ENCODE results near the gene EFCAB13. TPM values are rescaled to one million over a fixed set of nuclear protein-coding genes. Genes with fewer than 3 reads are reported as not detected.

The EFCAB13 gene
- total RNA-seq, 2 donors from 2014 or later = 3.0 to 3.4 TPM

- no peak for ATAC-seq (replicated peaks)
- Mint-ChIP-seq H3K36me3 (ENCODE audit: low read depth) (no peaks in the 10 kb centered on the region), H3K4me3 (no peak overlapping the region), H3K27ac (no peak overlapping the region), H3K9me3 (peaks cover 6% of the 10 kb centered on the region), H3K4me1 (peaks cover 7% of the 10 kb centered on the region), H3K27me3 (no peaks in the 10 kb centered on the region)
Observed at GRCh38 chr17:47304186-47304585, 19.6 kb upstream of the EFCAB13 start.

DNA sequence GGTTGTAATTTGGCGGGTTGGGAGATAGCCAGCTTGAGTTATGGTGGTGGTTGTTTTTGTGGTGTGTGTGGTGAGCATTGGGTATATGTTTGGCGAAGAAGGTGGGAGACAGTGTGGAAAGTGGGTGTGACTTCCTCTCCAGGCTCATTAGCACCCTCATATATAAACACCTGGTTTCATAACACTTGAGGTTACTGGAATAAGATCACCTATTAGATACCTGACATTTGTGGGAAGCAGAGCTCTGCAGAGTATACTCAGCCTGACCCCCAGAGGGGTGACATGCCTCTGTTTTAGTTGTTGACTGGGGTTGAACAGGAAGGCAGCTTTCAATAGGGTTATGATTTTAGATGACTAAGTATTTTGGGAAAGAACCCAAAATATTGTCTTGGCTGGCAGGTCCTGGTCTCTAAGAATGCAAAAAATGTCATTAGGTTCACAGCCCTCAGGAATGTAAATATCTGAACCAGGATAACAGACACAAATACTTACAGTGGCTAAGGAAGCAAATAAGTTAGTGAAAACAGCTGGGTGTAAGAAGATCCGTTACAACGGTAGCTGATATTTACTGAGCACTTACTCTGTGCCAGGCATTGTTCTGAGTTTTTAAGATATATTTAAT is 18.3 kb upstream of the EFCAB13 start:
- Mint-ChIP-seq H3K4me3 (no peak overlapping the region), H3K9me3 (peaks cover 6% of the 10 kb centered on the region), H3K36me3 (ENCODE audit: low read depth) (no peaks in the 10 kb centered on the region), H3K27ac (peak overlapping the region; percentile 37), H3K27me3 (no peaks in the 10 kb centered on the region), H3K4me1 (peaks cover 7% of the 10 kb centered on the region)
- peak; percentile 54 for ATAC-seq (replicated peaks)

GRCh38 chr17:47310186-47310733 is 13.5 kb upstream of the EFCAB13 start:
- Mint-ChIP-seq H3K4me1 (peaks cover 3% of the 10 kb centered on the region), H3K27me3 (no peaks in the 10 kb centered on the region), H3K4me3 (no peak overlapping the region), H3K36me3 (ENCODE audit: low read depth) (no peaks in the 10 kb centered on the region), H3K27ac (no peak overlapping the region), H3K9me3 (no peaks in the 10 kb centered on the region)
- ATAC-seq (replicated peaks) = no peak

GRCh38 chr17:47311420-47311819 is 12.3 kb upstream of the EFCAB13 start:
- no peaks in the 10 kb centered on the region for H3K4me1 Mint-ChIP-seq
- H3K36me3 Mint-ChIP-seq (ENCODE audit: low read depth) = no peaks in the 10 kb centered on the region
- ATAC-seq (replicated peaks) = no peak
- no peak overlapping the region for H3K27ac Mint-ChIP-seq
- H3K27me3 Mint-ChIP-seq = no peaks in the 10 kb centered on the region
- no peaks in the 10 kb centered on the region for H3K9me3 Mint-ChIP-seq
- H3K4me3 Mint-ChIP-seq = no peak overlapping the region

DNA sequence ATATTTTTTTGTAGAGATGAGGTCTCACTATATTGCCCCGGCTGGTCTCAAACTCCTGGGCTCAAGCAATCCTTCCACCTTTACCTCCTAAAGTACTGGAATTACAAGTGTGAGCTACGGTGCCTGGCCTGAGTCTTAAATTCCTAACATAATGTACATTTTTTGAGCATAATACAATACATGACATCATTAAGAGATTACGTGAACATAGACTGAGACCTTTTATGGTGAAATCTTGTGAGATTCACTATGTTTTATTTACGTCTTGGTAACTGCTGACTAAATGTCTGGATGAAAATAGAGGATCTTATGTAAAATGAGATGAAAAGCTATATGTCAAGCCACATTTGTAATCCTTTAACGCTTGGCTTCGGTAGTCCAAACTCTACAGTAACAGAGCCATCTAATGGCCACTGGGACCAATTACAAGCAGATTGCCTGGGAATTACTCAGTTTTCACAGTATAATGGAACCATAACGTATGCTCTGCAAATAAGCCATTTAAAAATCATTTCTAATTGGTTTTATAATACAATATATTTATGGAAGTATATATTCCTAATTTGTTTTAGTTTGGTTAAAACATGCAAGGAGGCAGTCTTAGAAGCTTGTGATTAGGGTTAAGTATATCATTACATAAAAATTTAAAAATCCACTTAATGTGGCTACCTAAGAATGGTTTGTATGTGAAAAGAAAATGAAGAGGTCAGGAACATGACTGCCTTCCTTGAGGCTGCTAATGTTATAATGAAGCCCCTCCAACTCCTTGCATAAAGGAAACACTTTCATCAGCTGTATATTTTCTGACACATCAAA is 8.1 kb upstream of the EFCAB13 start:
- peak; percentile 82 for ATAC-seq (replicated peaks)
- no peaks in the 10 kb centered on the region for H3K4me1 Mint-ChIP-seq
- no peak overlapping the region for H3K27ac Mint-ChIP-seq
- no peaks in the 10 kb centered on the region for H3K9me3 Mint-ChIP-seq
- no peak overlapping the region for H3K4me3 Mint-ChIP-seq
- H3K27me3 Mint-ChIP-seq = no peaks in the 10 kb centered on the region
- no peaks in the 10 kb centered on the region for H3K36me3 Mint-ChIP-seq (ENCODE audit: low read depth)

DNA sequence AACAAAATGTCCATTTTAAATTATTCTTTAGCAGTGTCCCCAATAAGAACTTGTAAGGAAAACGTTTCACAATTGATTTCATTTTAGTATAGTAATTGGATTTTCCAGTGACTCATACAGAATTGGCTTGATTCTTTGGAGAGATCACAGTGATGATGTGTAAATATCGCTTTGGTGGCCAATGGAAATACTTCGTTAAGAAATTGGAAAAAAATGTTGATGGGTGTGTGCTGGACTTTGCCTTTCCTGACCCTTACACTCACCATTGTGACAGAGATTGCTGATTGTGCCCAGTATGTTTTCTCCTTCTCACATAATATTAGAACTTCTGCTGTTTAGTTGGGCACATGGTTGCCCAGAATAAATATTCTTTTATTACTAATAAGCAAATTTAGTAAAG is 7.4 kb upstream of the EFCAB13 start:
- no peaks in the 10 kb centered on the region for H3K36me3 Mint-ChIP-seq (ENCODE audit: low read depth)
- H3K4me1 Mint-ChIP-seq = no peaks in the 10 kb centered on the region
- H3K27me3 Mint-ChIP-seq = no peaks in the 10 kb centered on the region
- no peak overlapping the region for H3K27ac Mint-ChIP-seq
- ATAC-seq (replicated peaks) = no peak
- peaks cover 3% of the 10 kb centered on the region for H3K9me3 Mint-ChIP-seq
- no peak overlapping the region for H3K4me3 Mint-ChIP-seq

DNA sequence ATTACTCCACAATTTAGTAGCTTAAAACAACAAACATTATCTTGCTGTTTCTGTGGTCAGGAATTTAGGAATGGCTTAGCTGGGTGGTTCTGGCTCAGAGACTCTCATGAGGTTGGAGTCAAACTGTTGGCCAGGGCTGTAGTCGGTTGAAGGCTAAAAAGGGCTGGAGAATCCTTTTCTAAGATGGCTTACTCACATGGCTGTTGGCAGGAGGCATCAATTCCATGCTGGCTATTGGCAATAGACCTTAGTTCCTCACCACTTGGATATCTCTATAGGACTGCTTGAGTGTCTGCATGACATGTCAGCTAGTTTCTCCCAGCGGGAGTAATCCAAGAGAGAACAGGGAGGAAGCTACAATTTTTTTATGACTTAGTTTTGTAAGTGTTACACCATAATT is 6.6 kb upstream of the EFCAB13 start:
- Mint-ChIP-seq H3K27ac (no peak overlapping the region), H3K9me3 (peaks cover 4% of the 10 kb centered on the region), H3K4me1 (no peaks in the 10 kb centered on the region), H3K27me3 (no peaks in the 10 kb centered on the region), H3K36me3 (ENCODE audit: low read depth) (no peaks in the 10 kb centered on the region), H3K4me3 (no peak overlapping the region)
- no peak for ATAC-seq (replicated peaks)

DNA sequence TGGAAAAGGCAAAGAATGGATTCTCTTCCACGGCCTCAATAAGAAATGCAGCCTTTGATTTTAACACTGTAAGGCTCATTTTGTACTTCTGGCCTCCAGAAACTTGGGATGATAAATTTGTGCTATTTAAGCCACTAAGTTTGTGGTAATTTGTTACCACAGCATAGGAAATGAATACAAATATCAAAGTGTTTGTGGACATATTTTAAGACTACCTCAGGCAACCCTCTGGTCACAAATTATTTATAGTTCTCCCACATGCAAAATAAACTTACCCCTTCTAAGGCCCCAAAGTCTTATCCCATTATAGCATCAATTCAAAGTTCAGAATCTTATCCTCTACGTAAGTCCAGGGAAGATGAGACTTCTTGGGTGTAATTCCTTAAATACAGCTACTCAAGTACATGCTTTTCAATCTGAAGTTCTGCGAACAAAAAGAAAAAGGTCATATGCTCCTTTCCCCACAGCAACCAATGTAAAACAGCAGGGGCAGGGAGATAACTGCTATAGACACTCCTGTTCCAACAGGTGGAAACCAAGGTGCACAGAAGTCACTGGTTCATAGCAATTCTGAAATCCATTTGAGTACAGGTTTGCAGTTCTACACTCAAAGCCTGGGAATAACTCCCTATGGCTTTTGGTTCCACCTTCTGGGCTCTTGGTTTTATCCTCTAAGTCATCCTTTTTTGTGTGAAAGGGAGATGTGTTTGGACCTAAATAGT is 5.4 kb upstream of the EFCAB13 start:
- Mint-ChIP-seq H3K36me3 (ENCODE audit: low read depth) (no peaks in the 10 kb centered on the region), H3K4me1 (no peaks in the 10 kb centered on the region), H3K27me3 (peaks cover 3% of the 10 kb centered on the region), H3K4me3 (no peak overlapping the region), H3K9me3 (peaks cover 4% of the 10 kb centered on the region), H3K27ac (no peak overlapping the region)
- ATAC-seq (replicated peaks) = no peak

DNA sequence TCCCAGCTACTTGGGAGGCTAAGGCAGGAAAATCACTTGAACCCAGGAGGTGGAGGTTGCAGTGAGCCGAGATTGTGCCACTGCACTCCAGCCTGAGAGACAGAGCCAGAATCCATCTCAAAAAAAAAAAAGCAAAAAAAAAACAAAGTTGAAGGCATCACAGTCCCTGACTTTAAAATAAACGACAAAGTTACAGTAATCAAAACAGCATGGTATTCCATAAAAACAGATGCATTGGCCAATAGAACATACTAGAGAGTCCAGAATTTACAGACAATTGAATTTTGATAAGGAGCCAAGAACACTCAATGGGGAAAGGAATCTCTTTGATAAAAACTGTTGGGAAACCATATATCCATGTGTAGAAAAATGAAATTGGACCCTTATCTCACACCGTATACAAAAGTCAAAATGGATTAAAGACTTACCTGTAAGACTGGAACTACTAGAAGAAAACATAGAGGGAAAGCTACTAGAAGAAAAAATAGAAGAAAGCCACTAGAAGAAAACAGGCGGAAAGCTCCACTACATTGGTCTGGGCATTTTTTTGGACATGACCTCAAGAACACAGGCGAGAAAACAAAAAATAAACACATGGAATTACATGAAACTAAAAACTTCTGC is 2.8 kb upstream of the EFCAB13 start:
- Mint-ChIP-seq H3K27me3 (peaks cover 3% of the 10 kb centered on the region), H3K36me3 (ENCODE audit: low read depth) (no peaks in the 10 kb centered on the region), H3K4me3 (no peak overlapping the region), H3K9me3 (peaks cover 4% of the 10 kb centered on the region), H3K4me1 (peaks cover 7% of the 10 kb centered on the region), H3K27ac (no peak overlapping the region)
- no peak for ATAC-seq (replicated peaks)

DNA sequence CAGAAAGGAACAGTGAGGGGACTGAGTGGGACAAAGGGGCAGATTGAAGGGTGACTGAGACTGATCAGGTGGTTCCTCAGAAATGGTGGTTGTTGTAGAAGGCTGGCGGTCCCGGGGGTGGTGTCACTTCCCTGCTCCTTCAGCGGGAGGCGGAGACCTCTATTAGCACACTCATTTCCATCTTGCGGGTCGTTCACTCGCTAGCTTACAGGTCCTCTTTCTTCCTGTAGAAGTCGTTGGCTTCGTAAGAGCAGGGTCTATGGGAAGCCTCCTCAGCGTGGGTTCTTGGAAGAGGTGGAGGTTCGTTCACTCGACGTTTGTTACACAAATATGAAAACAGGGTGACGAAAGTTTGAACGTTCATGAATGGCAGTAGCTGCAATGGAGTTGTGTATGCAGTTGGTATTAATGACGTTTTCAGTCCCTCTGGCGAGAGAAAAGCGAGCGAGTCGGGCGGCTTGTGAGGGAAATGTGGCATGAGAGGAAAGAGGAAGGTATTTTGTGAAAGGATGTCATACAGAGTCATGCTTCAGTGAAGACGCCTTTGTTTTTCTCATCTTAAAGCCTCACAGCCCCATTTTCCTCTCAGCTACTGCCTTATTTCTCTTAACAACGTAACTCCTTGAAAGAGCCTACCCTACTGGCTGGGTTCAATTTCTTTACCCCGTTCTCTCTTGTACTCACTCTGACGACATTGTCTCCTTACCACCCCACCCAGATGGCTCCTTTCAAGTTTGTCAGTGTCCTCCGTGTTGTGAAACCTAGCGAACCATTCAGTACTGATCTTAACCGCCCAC is 667 bp downstream of the EFCAB13 start:
- Mint-ChIP-seq H3K9me3 (peaks cover 4% of the 10 kb centered on the region), H3K36me3 (ENCODE audit: low read depth) (no peaks in the 10 kb centered on the region), H3K27ac (peak overlapping the region; percentile 86), H3K27me3 (peaks cover 3% of the 10 kb centered on the region), H3K4me1 (peaks cover 7% of the 10 kb centered on the region), H3K4me3 (peak overlapping the region; percentile 95)
- ATAC-seq (replicated peaks) = peak; percentile 70

GRCh38 chr17:47325176-47325575 is 1.4 kb downstream of the EFCAB13 start:
- Mint-ChIP-seq H3K27ac (peak overlapping the region; percentile 86), H3K36me3 (ENCODE audit: low read depth) (no peaks in the 10 kb centered on the region), H3K9me3 (peaks cover 4% of the 10 kb centered on the region), H3K4me1 (peaks cover 7% of the 10 kb centered on the region), H3K4me3 (peak overlapping the region; percentile 95), H3K27me3 (peaks cover 3% of the 10 kb centered on the region)
- ATAC-seq (replicated peaks) = no peak

DNA sequence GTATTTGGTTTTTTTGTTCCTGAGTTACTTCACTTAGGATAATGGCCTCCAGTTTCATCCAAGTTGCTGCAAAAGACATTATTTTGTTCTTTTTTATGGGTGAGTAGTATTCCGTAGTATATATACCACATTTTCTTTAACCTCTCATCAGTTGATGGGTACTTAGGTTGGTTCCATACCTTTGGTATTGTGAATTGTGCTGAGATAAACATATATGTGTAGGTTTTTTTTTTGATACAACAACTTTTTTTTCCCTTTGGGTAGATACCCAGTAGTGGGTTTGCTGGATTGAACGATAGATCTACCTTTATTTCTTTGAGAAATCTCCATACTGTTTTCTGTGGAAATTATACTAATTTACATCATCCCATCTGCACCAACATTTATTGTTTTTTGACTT is 6.8 kb downstream of the EFCAB13 start:
- no peak overlapping the region for H3K4me3 Mint-ChIP-seq
- no peak for ATAC-seq (replicated peaks)
- no peak overlapping the region for H3K27ac Mint-ChIP-seq
- H3K36me3 Mint-ChIP-seq (ENCODE audit: low read depth) = peaks cover 23% of the 10 kb centered on the region
- H3K9me3 Mint-ChIP-seq = no peaks in the 10 kb centered on the region
- no peaks in the 10 kb centered on the region for H3K27me3 Mint-ChIP-seq
- H3K4me1 Mint-ChIP-seq = no peaks in the 10 kb centered on the region

GRCh38 chr17:47332287-47332686 is 8.5 kb downstream of the EFCAB13 start:
- Mint-ChIP-seq H3K4me3 (no peak overlapping the region), H3K9me3 (no peaks in the 10 kb centered on the region), H3K27me3 (no peaks in the 10 kb centered on the region), H3K36me3 (ENCODE audit: low read depth) (peaks cover 24% of the 10 kb centered on the region), H3K4me1 (no peaks in the 10 kb centered on the region), H3K27ac (no peak overlapping the region)
- ATAC-seq (replicated peaks) = no peak
